CD4-positive, alpha-beta T cell treated with Interleukin-12 subunit alpha and Interleukin-12 subunit beta, for 1 hour (primary cell): ENCODE results near the gene CPVL.
"Not testable (repeated sequence)": the region's sequence is repeated elsewhere in the genome, so short reads cannot be mapped to it uniquely, and the experiment has no call there.

Experiments used
- DNase-seq: peaks from one replicate; pipeline ENCODE4 v3.0.0-alpha.2; 2020

Gene CPVL

GRCh38 chr7:29116361-29117200 is 29.8 kb downstream of the CPVL start:
- DNase-seq: no peak

GRCh38 chr7:29115753-29116152 is 30.6 kb downstream of the CPVL start:
- no peak for DNase-seq

DNA sequence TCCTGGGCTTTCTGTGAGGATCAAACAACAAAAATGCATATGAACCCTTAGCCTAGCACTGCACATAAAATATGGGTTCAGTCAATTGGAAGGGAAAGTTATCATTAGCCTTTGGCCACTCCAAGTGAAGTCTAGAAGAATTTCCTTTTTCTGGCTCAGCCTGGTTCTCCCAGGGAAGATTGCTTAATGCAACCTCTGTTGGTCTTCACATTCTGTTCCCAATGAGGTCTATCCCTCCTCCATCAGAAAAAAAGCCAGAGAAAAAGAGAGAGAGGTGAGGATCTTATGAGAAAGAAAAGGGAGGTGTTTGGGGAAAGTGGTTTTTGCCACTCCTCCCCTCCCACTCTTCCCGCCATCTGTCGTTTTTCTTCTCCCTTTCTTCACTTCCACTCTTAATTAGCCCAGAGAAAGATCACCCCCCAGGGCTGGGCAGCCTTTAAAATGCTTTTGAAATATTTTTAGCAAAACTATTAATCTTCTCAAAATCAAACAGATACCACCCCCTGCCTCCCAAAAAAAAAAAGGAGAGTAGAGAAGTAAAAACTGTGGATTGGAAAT is 31.1 kb downstream of the CPVL start:
- no peak for DNase-seq

DNA sequence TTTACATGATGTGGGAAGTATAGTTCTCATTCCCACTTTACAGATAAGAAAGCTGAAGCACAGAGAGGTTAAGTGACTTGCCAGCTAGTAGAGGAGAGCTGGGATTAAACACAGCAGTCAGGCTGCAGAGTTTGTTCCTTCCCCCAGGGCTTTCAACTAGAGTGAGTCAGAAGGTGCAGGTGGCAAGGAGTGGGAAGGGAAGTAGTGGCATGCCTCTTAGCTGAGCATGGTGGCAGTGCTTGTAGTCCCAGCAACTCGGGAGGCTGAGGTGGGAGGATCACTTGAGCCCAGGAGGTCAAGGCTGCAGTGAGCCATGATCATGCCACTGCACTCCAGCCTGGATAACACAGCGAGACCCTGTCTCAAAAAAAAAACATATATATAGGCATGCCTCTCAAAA is 32.1 kb downstream of the CPVL start:
- DNase-seq: not testable (repeated sequence)

GRCh38 chr7:29113384-29114102 is 32.8 kb downstream of the CPVL start:
- DNase-seq: peak; percentile 6

DNA sequence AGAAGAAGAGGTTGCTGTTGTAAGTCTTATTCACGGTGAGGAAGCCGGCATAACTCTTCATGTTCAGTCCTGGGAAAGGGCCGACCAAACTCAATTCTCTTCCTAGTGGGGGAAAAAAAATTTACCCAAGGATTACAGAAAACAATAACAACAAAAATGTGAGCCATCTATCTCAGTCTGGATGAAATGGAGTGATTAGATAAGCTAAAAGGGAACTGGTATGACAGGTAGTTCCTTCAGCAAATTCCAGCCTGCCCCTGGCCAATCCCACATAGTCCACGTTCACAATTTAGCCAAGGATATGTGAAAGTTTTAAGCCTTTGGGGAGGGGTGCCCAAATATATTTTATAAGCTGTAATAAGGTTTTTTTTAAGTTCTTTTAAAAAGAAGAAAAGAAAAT is 33.6 kb downstream of the CPVL start:
- no peak for DNase-seq

DNA sequence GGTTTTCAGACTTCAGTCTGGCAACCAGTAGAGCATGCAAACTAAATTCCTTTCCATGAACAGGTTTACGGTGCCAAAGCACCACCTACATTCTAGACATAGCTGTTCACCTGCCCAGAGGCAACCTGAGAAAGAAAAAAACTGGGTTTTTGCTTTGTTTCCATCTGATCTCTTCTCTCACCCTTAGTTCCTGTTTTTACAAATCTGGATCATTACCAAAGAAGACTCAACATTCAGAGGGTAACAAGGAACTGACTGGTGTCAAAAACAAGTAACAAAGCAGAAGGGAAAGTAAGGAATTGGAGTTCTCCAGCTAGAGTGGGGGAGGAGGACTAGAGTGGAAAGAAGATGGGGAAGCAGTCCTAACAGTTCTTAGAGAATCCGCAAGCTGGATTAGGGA is 36.4 kb downstream of the CPVL start:
- DNase-seq: no peak

DNA sequence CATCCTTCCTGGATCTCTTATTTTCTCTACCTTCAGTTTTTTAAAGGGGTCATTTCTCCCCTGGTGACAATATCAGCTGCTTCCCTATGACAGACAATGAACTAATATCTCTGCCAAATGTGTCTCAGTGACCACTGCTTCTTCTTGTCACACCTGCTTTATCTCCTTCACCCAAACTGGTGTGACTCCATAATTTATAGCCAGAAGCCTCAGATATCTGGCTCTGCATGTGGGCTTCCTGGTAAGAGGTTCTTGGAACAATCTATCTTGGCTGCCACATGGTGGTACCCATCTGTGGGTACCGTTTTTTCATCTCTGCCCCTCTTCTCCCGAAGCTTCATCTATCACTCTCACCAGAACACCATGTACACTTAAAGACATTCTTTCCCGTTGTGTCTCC is 37.0 kb downstream of the CPVL start:
- DNase-seq: no peak

DNA sequence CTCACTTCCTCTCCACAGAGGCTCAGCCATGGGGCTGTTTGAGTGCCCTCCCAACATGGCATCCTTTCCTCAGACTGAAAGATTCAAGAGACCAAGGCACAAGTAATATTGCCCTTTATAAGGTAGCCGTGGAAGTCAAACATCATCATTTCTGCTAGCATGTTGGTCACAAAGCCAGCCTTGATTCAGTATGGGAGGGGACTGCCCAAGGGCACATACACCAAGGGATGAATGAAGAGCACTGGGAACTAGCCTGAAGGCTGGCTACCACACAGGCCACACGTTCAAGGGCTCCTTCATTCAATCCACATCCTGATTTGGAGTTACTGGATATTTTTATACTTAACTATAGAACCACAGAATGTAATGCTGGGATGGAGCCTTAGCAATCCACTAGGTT is 39.3 kb downstream of the CPVL start:
- no peak for DNase-seq

GRCh38 chr7:29106669-29106988 is 39.7 kb downstream of the CPVL start:
- DNase-seq: no peak

GRCh38 chr7:29105752-29106668 is 40.3 kb downstream of the CPVL start:
- peak; percentile 51 for DNase-seq

DNA sequence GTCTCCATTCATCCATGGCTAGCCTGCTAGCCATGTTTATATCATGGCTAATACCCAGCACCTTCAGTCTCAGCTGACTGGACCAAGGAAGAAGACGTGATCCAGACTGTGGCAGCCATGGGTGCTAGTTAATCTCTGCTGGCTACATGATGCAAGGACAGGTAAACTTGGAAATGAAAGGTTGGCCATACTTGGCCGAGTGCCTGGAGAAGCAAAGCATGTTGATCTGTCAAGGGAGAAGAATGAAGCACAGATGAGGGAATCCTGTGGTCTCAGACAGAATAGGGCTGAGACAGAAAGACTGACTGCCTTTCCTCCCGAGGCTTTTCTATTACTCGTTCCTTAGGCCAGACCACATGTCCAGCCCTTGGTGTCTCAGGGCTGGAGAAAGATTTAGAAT is 41.1 kb downstream of the CPVL start:
- DNase-seq: no peak

GRCh38 chr7:29102558-29103151 is 43.7 kb downstream of the CPVL start:
- DNase-seq: peak; percentile 48

- no peak for DNase-seq
Measured at GRCh38 chr7:29100924-29101323, 45.4 kb downstream of the CPVL start.

DNA sequence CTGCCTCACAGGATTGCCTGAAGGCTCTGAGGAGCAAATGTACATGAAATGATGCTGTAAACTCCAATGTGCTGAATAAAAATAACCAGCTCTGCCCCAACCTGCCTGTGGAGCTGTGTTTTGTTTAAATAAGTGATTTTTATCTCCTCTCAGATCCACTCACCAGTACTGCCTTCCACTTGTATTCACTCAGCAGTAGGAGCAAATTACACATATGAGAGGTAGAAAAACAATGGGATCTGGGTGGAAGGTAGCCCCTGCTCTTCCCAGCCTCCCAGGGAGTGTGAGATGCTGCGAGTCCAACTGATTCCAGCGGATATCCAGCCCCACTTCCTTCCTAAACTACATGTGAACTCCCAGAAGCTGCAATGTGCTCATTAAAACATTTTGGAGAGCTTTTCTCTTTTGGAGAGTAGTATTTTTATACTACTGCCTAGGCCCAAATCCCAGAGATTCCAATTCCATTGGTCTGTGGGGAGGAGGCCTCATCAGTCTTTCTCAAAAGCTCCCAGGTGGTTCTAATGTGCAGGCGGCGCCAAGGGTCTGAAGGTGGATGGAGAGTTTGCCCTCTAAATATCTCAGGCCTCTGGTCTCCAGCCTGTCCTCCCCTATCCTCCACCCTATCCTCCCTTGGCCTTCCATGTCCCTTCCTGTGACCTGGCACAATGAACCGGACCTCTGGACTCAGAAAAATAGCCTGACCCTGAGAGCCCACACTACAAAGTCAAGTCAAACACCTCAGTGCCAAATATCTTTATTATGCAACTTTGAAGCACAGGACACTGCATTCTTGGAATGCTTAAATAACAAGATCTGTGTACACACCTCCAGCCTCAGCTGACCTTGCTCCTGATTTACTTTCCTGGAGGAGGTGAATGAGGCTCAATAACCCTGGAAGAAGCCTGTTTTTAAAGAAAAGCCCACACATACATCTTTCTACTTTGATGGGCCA is 46.2 kb downstream of the CPVL start:
- no peak for DNase-seq

DNA sequence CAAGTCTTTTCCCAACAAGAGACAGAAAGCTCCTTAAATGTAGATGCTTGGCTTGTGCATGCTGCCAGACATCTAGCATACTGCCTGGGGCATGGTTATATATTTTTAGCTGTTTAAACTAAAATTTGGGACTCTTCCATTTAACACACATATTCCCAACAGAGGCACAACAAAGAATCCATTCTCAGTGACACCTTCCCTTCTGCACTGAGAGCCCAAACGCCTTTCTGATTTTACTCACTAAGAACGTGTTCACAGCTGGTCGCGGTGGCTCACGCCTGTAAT is 49.9 kb downstream of the CPVL start:
- DNase-seq: no peak

DNA sequence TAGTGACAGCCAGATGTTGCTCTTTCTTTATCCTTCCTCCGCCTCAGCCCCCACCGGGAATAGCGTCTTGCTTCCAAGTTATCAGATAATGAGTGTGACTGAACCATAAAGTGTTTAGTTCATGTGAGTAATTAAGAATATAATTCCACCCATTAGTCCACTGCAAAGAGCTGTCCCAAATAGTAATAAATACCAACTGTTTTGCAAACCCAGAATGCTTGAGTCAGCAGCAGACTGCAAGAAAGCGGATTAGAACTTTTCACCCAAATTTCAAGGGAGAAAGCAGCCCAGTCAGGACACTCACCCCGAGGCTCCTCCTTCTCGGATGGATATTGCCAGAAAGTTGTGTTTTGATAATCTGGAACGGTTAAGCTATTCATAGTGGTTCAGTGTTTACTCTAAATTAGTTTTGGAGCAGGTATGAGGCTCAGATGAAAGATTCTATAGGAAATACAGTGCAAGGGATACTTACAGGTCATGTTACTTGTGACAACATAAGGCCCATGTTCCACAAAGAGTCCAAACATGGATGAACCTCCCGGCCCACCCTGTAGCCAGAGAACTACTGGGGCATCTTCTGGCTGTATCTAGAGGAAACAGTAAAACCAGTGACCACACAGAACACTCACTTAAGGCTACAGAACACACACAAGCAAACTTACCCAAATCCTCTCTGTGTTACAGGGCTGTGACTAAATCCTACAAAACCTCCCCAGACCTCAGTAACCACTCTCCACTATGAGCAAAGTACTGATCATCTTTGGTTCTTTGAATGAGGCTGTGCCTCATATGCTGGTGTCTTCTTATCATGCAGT is 50.5 kb downstream of the CPVL start:
- DNase-seq: no peak

GRCh38 chr7:29093091-29093490 is 53.2 kb downstream of the CPVL start:
- not testable (repeated sequence) for DNase-seq

DNA sequence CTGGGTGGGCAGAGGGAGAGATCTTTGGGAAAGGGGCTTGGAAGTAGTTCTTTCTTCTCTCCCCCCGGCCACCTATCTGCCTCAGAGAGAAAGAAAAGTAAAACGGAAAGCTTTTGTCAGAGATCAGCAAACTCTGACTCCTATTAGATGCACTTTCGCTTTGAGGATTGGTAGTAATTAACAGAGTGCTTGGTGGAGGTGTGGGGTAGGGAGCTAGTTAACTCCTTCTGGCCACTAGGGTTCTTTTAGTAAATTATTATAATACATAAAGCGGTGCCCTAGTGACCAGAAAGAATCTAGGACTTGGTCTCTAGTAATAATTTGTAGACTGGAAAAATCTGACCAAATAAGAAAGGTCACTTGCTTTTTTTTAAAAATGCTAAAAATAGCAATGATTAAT is 54.6 kb downstream of the CPVL start:
- DNase-seq: peak; percentile 53

DNA sequence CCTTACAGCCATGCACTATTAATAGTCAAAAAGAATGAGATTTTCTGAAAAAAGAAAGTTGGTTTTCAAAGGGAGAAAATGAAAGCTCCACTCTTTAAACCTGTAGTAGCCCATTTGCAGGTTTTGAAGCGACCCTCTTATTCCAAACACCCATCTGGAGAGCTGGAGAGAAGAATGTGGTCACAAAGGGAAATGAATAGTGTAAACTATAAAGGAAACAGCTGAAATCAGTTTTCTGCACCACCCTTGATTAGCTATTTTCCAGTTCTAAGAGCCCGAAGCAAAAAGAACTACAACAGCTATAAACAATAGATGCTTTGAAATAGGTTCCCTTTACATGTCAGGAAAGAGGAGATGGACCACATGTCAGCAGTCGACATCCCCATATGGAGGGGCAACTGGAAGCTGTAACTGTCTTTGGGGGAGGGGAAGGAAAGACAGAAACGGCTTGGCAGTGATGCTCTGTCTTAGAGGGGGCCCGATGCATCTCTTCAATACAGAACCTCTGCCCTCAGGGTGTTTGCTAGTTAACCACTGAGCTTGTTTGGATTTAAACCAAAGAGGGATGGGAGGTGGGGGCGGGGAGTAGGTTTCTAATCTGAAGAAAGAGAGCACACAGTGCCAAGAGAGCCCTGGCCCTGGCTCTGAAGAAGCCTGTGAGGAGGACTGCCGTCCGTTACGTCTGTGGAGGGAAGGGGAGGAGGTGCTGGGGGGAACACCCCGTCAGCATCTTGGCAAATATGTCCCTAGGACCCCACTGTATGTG is 55.3 kb downstream of the CPVL start:
- DNase-seq: no peak
